Esophagus squamous epithelium (tissue), 4 donors: ENCODE results near the gene IFT22.

Source experiments
- POLR2A ChIP-seq, 4 donors: fragments of 450-650 bp; IDR thresholded peaks; one replicate each; pipeline ENCODE4 v1.6.1; 2017; ENCODE audit warnings: antibody characterized with exemption in 4 of 4, mild to moderate bottlenecking in 4 of 4, moderate library complexity in 3 of 4
- TF ChIP-seq, protein P1 (sequence below), 6 experiments: fragments of 450-650 bp in 4 of 6; fragments of 200-600 bp in 2 of 6; sonication (generic) in 2 of 6; IDR thresholded peaks; one replicate each; pipeline ENCODE4 v1.5.1; 2016 to 2019; ENCODE audit warnings: antibody characterized with exemption in 6 of 6, mild to moderate bottlenecking in 4 of 6, moderate library complexity in 4 of 6

DNA sequence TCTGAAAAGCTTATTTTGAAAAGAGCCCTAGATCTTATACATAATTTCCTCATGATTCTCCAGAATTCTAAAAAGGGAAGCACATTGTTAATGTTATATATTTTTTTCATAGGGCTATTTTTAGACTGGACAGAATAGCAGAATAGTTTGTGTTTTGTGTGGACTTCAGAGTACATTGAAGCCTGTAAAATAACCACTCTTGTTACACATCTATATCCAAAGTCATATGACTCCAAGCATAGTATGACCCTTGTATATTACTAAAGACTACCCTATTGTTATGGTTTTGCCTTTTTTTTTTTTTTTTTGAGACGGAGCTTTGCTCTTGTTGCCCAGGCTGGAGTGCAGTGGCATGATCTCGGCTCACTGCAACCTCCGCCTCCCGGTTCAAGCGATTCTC is 50.6 kb downstream of the IFT22 start:
- TF ChIP-seq, protein P1, sequence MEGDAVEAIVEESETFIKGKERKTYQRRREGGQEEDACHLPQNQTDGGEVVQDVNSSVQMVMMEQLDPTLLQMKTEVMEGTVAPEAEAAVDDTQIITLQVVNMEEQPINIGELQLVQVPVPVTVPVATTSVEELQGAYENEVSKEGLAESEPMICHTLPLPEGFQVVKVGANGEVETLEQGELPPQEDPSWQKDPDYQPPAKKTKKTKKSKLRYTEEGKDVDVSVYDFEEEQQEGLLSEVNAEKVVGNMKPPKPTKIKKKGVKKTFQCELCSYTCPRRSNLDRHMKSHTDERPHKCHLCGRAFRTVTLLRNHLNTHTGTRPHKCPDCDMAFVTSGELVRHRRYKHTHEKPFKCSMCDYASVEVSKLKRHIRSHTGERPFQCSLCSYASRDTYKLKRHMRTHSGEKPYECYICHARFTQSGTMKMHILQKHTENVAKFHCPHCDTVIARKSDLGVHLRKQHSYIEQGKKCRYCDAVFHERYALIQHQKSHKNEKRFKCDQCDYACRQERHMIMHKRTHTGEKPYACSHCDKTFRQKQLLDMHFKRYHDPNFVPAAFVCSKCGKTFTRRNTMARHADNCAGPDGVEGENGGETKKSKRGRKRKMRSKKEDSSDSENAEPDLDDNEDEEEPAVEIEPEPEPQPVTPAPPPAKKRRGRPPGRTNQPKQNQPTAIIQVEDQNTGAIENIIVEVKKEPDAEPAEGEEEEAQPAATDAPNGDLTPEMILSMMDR (IDR thresholded peaks at IDR 0.05): no peak
- no peak for TF ChIP-seq POLR2A (IDR thresholded peaks at IDR 0.05)
